ENCODE results near the gene C1GALT1.

DNA sequence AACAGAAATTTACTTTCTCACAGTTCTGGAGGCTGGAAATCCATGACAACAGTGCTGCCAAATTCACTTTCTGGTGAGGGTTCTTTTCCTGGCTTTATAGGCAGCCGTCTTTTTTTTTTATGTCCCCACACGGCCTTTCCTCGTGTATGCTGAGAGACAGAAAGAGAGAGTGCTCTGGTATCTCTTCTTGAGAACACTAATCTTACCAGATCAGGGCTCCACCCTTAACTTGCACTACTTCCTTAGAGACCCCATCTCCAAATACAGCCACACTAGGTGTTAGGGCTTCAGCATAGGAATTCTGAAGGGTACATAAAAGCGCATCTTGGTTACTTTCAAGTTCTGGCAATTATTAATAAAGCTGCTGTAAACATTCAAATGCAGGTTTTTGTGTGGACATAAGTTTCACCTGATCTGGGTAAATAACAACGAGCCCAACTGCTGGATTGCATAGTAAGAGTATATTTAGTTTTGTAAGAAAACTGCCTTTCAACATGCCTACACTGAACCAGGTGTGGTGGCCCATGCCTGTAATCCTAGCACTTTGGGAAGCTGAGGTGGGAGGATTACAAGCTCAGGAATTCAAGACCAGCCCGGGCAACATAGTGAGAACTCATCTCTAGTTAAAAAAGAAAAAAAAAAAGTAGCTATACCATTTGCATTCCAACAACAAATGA lies 8.2 kb upstream of the C1GALT1 start:
- TF ChIP-seq POLR2A (IDR thresholded peaks at IDR 0.05) (no peak), CTCF (IDR thresholded peaks at IDR 0.05) (no peak), POLR2AphosphoS5 (IDR thresholded peaks at IDR 0.05) (no peak)

Data from upper lobe of left lung (tissue), 4 donors.